Stimulated activated naive CD8-positive, alpha-beta T cell treated with anti-CD3 and anti-CD28 coated beads, Interleukin-15, Interleukin-2, amounts not matched to agents 100 U/mL and 50 U/mL, for 24 hours (primary cell): Measurements from ENCODE around the gene KIAA0232.

Experiments
- ATAC-seq: fragments of 150-1000 bp; cut with Tn5 transposase; one replicate; pipeline ENCODE4 v1.10.0; 2021
- DNase-seq: peaks from one replicate; pipeline ENCODE4 v3.0.0; 2021

KIAA0232 gene, protein sequence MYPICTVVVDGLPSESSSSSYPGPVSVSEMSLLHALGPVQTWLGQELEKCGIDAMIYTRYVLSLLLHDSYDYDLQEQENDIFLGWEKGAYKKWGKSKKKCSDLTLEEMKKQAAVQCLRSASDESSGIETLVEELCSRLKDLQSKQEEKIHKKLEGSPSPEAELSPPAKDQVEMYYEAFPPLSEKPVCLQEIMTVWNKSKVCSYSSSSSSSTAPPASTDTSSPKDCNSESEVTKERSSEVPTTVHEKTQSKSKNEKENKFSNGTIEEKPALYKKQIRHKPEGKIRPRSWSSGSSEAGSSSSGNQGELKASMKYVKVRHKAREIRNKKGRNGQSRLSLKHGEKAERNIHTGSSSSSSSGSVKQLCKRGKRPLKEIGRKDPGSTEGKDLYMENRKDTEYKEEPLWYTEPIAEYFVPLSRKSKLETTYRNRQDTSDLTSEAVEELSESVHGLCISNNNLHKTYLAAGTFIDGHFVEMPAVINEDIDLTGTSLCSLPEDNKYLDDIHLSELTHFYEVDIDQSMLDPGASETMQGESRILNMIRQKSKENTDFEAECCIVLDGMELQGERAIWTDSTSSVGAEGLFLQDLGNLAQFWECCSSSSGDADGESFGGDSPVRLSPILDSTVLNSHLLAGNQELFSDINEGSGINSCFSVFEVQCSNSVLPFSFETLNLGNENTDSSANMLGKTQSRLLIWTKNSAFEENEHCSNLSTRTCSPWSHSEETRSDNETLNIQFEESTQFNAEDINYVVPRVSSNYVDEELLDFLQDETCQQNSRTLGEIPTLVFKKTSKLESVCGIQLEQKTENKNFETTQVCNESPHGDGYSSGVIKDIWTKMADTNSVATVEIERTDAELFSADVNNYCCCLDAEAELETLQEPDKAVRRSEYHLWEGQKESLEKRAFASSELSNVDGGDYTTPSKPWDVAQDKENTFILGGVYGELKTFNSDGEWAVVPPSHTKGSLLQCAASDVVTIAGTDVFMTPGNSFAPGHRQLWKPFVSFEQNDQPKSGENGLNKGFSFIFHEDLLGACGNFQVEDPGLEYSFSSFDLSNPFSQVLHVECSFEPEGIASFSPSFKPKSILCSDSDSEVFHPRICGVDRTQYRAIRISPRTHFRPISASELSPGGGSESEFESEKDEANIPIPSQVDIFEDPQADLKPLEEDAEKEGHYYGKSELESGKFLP (N-terminal part only)

DNA sequence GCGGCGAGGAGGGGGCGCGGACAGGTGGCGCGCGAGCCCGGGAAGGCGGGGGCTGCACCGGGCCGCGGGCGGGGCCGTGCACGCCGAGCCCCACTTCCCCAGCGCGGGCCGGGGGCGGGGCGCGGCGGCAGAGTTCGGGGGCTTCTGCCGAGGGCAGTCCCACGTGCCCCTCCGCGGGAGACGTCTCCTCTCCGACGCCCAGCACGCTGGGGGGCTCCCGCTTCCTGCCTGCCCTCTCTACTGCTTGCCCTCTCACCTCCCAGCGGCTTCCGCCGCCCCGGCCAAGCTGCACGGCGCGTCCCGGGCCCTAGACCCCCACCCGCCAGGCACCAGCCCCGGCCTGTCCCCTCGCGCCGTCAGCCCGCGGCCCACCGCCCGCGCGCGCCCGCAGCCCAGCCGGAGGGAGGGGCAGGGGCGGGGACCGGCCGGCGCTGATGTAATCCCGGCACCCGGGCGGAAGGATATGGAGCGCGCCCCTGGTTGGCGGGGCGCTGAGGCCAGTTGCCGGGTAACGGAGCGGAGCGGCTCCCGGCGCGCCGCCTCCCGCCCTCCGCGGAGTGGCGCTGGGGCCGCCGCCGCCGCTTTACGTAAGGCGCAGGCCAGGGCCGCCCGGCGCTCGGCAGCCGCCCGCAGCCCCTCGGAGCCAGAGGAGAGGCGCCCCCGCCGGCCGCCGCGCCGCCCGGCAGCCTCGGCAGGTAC is at the start of gene KIAA0232:
KIAA0232 (plus strand) TSS at position 581 of the 699 bp plus-strand sequence. CDS start 41,727 bp downstream, outside the sequence.
- DNase-seq (peak; percentile 92), ATAC-seq (peak; percentile 83)

DNA sequence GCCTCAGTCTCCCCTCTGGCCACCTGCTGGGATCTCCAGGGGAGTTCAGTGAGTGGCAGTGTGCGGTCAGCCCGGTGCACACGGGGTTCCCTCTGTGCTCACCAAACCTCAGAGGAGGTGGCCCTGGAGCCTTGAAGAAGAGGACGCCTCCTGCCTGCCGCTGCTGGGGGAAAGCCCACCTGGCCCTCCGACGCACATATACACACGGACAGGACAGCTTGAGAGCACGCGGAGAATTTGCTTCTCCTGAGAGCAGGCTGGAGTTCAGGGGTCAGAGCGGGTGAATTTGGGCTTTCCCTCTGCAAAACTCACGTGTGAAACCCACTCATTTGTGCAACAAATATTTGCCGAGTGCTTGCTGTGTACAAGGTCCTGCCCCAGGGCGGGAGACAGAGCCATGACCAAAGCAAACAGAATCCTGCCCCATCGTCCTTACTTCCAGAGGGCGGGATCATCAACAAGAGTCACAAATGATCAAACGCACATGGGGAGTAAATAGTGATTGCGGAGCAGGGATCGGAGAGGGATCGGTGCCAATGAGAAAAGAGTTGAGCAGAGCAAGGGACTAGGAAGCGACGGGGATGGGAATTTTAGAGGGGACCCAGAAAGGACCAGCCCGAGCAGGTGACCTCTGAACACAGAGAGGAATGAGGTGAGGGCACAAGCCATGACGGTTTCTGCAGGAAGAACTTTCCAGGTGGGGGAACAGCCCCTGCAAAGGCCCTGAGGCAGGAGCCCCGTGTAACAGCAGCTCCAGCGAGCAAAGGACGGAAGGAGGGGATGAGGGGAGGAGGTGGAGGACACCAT is 49.0 kb upstream of the KIAA0232 start:
- no peak for ATAC-seq
- DNase-seq, result no peak

DNA sequence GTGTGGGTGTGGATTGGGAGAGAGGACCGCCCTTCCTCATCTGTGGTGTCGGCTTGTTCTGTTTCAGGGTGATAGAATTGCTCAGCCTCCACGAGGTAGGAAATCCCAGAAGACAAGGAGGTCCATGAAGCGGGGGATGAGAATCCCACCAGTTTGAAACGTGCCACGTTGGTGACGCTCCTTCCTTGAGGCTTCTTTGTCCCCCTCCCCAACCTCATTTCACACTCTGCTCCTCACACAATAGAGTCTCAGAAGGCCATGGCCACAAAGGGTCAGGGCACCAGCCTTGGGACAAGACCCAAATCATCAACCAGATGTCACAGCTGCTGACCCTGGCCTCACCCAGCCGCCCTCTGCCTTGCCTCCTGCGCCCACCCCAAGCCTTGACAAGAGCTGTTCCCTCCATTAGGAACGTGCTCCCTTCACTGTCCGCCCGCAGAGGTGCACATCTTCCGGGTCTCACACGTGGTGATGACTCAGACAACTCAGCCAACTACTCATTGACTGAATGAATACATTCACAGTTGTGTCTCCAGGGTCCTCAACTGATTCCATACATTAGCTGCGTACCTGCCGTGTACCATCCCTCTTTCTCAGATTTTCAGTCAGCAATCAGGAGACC is 48.3 kb upstream of the KIAA0232 start:
- ATAC-seq (no peak), DNase-seq (no peak)

DNA sequence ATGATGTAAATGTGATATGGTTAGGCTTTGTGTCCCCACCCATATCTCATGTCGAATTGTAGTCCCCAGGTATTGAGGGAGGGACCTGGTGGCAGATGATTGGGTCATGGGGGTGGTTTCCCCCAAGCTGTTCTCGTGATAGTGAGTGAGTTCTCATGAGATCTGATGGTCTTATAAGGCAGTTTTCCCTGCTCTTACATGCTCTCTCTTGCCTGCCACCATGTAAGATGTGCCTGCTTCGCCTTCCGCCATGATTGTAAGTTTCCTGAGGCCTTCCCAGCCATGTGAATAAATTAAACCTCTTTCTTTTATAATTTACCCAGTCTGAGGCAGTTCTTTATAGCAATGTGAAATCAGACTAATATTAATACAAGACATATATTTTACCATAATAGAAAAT is 42.6 kb upstream of the KIAA0232 start:
- DNase-seq (no peak), ATAC-seq (no peak)

DNA sequence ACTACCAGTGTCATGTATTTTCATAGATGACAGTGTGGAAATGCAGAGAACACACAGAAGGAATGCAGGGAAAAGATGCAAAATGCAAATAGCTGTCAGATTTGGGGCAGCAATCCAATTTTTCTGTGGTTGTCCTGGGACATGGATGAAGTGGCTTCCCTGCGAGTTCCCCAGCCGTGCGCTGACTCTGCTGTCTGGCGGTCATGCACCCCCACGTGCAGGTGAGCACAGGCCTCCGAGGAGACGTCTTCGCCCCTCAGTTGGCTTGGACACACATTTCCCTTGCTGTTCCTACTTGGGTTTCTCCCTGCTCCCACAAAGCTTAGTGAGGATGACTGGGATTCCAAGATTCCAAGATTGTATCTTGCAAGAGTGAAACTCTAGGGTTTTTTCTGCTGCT is 42.2 kb upstream of the KIAA0232 start:
- no peak for ATAC-seq
- DNase-seq, result no peak

DNA sequence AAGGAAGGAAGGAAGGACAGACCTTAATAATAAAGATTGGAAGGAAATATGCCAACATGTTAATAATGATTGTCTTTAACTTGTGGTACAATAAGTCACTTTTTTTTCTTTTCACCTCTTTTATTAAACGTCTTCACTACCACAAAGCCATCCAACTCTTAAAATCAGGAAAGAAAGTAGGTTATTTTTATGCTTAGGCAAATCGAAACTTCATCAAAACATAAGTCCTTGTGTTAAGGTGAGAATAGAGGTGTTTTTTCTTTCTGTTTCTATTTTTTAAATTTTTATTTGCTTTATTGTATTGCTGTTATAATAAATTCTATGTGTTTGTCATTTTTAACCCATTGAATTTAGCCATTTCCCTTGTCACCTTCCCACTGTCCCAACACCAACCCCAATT is 40.0 kb upstream of the KIAA0232 start:
- ATAC-seq (no peak), DNase-seq (no peak)

DNA sequence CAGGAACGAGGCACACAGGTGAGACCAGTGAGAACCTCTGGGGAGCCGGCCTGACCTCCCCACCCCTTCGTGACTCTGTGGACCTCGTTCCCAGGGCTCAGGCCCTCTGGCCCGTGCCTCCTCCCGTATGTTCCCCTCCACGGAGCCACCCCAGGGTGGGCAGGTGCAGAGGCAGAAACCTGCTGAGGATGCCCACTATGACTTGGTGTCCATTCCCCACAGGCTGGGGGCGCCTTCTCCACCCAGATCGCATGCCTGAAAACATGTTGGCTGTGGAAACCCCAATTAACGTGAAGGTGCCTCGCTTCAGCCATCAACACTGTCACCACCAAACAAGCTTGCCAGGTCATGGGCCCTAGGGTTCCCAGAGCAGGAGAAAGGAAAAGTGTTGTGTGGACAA is 39.5 kb upstream of the KIAA0232 start:
- no peak for DNase-seq
- no peak for ATAC-seq

DNA sequence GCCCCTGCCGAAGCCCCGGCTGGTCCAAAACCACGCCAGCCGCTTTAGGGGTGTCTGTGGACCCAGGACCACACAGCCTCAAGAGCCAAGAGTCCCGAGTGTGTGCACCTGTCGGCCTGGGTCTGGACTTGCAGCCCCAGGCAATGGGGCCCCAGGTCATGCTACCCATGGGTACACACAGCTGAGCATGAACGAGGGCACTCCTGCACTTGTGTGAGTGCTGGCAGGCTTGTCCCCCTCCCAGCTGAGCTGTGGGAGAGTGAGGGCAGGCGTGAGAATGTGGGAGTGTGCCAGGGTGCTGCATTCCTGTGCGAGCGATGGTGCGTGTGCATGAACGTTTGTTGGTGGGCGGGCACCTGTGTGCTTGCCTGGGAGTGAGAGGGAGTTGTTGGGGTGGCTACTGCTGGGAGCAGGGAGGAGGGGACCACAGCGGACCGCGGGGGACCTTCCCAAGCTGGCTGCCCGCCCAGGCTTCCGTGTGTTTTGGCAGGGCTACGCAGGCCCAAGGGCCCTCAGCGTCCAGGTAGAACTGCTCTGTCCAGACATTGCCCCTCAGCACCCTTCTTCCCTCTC is 35.7 kb upstream of the KIAA0232 start:
- ATAC-seq, result no peak
- no peak for DNase-seq

DNA sequence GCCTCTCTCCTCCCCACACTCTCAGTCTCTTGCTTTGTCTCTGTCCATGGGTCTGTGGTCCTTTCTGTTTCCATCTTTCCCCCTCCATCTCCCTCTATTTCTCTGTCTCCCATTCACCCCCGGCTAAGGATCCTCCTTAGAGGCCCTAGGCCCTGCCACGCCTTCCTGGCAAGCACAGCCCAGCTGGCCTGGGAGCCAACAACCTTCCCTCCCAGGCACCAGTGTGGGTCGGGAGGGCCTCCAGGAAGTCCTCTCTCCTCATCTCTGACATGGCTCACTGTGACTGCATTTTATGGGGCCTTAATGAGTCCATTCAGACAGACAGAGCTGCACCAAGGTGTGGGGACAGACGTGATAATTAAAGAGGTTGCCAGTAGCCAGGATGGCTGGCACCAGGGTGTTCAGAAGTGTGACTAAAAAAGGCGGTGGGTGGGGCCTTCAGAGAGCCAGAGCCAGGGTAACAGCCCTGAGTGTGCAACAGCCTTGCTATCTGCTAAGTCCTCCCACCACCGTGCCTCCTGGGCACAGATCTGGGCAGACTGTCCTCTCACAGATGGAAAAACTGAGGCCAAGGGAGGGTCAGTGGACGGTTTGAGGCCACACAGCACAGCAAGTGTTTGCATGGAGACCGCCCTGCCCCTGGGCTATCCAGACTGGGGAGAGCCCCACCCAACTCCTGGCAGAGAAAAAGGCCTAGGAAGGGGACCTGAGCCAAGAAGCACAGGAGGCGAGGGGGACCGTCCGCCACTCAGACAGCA is 35.1 kb upstream of the KIAA0232 start:
- ATAC-seq, result no peak
- no peak for DNase-seq

DNA sequence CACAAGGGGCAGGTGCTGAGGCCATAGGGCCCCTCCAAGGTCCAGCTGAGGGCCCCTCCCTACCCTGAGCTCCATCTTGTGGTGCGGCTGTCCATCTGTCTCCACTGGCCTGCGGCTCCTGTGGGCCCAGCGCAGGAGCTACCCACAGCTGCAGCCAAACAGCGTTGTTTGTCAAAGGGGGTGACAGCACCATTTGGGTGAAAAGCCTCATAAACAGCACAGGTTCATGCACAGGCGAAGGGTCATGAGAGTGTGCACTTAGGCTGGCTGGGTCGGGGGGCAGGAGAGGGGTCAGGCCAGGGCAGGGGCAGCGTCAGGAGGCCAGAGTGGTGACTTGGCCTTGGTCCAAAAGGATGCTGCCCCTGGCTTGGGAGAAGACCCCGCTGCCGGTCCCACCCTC is 34.2 kb upstream of the KIAA0232 start:
- ATAC-seq, result no peak
- no peak for DNase-seq

DNA sequence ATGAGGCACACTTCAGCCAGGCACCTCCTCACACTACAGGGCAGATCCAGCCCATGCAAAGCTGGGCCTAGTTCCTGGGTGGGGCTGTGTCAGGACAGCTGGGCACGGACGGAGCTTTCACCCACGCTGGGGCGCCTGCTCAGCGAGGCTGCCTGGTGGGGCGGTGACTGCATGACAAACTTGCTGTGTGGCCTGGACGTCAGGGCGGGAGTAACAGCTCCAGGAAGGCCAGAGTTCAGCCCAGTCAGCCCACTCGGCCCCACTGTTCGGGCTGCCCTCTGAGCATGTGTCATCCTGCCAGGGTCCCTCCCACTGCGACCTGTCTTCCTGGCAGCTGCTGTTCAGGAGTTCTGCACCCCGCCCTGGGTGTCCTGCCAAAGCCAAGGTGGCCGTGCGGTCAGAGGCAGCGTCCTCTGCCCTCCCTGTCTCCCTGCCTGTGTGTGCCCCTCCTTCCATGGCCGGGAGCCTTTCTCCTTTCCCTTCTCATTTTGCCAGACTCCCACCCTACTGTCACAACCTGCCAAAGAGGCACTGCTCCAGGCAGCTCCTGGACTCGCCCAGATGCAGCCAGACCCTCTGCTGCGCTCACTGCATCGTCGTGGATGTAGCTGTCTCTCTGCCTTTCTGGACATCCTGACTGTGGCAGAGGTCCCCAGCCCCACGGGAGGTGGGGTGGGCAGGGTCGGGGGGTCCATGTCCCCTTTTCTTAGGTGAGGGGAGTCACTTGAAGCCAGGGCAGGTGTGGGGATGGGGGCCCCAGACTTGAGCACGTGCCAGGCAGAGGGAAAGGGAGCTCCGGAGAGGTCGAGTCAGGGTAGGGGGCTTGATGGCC is 33.0 kb upstream of the KIAA0232 start:
- DNase-seq, result no peak
- ATAC-seq, result no peak

DNA sequence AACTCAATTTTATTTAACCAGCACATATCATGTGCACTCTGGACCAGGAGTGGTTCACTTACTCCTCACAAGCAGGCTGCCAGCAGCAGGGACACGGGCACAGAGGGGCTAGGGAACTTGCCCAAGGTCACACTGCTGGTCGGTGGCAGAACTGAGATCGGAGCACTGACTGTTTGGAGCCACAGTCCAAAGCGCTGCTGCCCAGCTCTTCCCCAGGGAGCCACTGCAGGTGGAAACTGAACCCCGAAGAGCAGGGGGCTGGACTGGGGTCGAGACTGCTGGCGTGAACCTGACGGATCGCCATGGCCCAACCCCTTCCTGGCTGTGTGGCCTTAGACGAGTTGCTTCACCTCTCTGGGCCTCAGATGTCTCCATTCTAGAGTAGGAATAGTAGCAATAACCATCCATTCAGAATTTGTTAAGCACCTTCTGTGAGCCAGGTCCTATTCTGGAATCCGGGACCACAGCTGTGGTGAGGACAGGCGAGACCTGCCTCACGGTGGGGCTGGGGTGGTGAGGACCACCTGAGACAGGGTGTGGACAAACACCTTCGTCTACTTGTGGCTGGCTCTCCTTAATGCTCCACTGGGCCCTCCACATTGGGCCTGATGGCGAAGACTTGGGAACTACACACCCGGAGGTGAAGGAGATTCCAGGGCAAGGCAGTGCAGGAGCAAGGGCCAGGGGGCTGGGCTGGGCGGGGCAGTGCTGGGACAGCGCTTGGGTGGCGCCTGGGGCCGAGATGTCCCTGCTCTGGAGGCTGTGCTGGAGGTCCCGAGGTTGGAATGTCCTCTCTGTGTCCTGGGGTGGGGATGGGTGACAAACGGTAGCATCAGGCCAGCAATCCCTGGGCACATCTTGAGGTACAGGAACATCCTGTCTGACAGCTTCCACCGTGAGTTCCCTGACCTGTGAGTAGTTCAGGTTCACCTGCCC is 32.0 kb upstream of the KIAA0232 start:
- DNase-seq, result no peak
- ATAC-seq, result no peak

DNA sequence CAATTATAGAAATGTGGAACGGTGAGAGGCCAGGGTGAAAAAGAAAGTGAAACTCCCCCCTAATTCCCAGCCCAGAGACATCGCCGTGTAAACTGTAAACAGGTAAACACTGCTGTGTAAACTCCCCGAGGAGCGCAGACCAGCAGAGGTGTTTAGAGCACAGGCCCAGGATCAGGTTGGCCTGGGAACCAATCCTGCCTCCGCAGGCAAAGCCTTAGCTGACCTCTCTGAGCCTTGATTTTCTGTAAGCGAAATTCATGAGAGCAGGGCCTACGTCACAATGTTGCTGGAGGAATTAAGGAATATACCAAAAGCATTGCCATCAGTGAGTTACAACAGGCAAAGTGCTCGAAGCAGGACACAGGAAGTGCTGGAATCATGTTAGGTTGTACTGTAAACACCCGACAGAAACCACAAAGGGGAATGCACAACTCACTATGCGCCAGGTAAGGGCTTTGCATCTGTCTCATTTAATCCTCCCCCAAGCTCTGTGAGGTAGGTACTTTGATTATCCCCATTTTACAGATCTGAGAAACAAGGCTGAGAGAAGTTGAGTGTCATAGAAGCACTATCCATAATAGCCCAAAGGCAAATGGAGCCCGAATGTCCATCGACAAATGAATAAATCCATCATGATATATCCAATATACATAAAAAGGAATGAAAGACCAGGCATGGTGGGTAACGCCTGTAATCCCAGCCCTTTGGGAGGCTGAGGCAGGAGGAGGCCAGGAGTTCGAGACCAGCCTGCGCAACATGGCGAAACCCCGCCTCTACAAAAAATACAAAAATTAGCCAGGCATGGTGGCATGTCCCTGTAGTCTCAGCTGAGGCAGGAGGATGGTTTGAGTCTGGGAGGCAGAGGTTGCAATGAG is 30.7 kb upstream of the KIAA0232 start:
- no peak for DNase-seq
- ATAC-seq, result no peak

DNA sequence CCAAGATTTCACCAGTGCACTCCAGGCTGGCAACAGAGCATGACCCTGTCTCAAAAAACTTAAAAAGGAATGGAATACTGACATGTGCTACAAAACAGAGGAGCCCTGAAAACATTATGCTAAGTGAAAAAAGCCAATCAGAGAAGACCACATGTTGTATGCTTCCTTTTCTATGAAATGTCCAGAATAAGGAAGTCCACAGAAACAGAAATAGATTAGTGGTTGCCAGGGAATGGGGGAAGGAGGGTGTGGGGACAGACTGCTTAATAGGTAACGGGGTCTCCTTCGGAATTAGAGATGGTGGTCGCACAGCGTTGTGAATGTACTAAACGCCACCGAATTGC is 30.1 kb upstream of the KIAA0232 start:
- ATAC-seq (no peak), DNase-seq (no peak)

DNA sequence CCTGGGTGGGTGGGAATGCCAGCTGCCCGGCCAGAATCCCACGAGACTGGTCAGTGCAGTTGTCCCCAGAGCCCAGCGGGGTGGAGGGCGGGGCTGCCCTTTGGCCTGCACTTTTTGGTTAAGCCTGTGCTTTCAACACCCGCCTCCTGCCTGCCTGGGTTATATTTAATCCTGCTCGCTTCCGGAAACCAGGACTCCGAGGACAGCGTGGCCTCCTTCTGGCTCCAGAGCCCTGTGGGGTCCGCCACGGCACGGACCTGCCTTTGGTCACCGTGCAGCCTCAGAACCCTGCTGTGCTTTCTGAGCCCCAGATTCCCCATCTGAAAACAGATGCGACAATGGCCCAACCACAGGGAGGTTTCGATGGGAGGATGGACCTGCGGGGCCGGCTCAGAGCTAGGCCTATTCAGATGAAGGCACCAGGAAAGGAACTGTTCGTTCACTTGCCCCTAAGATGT is 29.4 kb upstream of the KIAA0232 start:
- DNase-seq (no peak), ATAC-seq (no peak)

DNA sequence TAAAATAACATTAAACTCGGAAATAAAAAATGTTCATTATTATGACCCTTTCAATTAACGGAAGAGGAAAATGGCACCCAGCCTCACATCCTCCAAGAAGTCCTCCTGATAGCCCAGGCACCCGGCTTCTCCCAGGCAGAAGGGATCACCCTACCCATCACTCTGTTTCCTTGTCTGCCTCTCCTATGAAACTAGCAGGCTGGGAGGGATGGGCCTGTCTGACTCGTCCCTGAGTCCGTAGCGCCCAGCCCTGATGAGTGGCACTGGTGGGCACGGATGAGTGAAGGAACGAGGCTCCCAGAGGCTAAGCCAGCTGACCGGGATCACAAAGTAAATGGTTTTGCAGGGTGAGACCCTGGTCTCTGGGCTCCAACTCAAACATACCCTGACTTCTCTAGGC is 28.6 kb upstream of the KIAA0232 start:
- DNase-seq, result no peak
- ATAC-seq, result no peak
